Measurements from ENCODE around the gene GALNT17.

The GALNT17 gene

GRCh38 chr7:71411475-71411874 is 279.5 kb downstream of the GALNT17 start:
- H3K4me3 ChIP-seq (ENCODE audit: insufficient read depth in 1 of 2, low read depth in 1 of 2, low read length in 2 of 2): no peak overlapping the region
- no peak overlapping the region for H3K23ac ChIP-seq (ENCODE audit: low read length in 2 of 2)
- H3K9ac ChIP-seq (ENCODE audit: low read length): no peak overlapping the region
- H3K79me1 ChIP-seq (replicated peaks; ENCODE audit: low read length, poor library complexity, severe bottlenecking): no peaks in the 10 kb centered on the region
- no peak overlapping the region for H2AFZ ChIP-seq (ENCODE audit: low read depth, low read length)
- H3K4me2 ChIP-seq (ENCODE audit: low read length, poor library complexity, severe bottlenecking): no peak overlapping the region
- no peaks in the 10 kb centered on the region for H3K4me1 ChIP-seq (ENCODE audit: control insufficient read depth, insufficient read depth, low read depth, low read length)
- no peaks in the 10 kb centered on the region for H3K9me3 ChIP-seq (ENCODE audit: control insufficient read depth, low read length)
- H2AK5ac ChIP-seq (ENCODE audit: low read length, severe bottlenecking): no peak overlapping the region
- H4K91ac ChIP-seq (ENCODE audit: low read length): no peak overlapping the region
- H2BK5ac ChIP-seq (ENCODE audit: low read depth, low read length, poor library complexity, severe bottlenecking): no peak overlapping the region
- WGBS: 87% methylated on average over 3 of the region's 3 CpGs
- DNase-seq: no peak
- no peak overlapping the region for H2BK12ac ChIP-seq (ENCODE audit: low read length in 2 of 2)
- no peak overlapping the region for H3K14ac ChIP-seq (ENCODE audit: low read length in 2 of 2)
- H3K27ac ChIP-seq (ENCODE audit: low read length, poor library complexity, severe bottlenecking): no peak overlapping the region
- H3K4ac ChIP-seq (ENCODE audit: low read depth in 1 of 2, low read length in 2 of 2): no peak overlapping the region
- no peak overlapping the region for H3K18ac ChIP-seq (ENCODE audit: low read depth in 1 of 2, low read length in 2 of 2)
- no peak overlapping the region for H4K8ac ChIP-seq (ENCODE audit: low read length)
- H3K27me3 ChIP-seq (ENCODE audit: control insufficient read depth in 1 of 2, insufficient read depth in 1 of 2, low read length in 2 of 2): no peaks in the 10 kb centered on the region
- H2BK15ac ChIP-seq (ENCODE audit: low read depth, poor library complexity, severe bottlenecking): no peak overlapping the region
- no peak overlapping the region for H2BK120ac ChIP-seq (ENCODE audit: low read depth, low read length)
- no peaks in the 10 kb centered on the region for H3K36me3 ChIP-seq (ENCODE audit: control insufficient read depth in 1 of 2, insufficient read depth in 2 of 2, low read depth in 1 of 2, low read length in 2 of 2)

- peaks cover 0 to 4% of the 10 kb centered on the region in 2 experiments for H3K36me3 ChIP-seq (ENCODE audit: control insufficient read depth in 1 of 2, insufficient read depth in 2 of 2, low read depth in 1 of 2, low read length in 2 of 2)
- no peak overlapping the region for H3K4ac ChIP-seq (ENCODE audit: low read depth in 1 of 2, low read length in 2 of 2)
- H2BK120ac ChIP-seq (ENCODE audit: low read depth, low read length): no peak overlapping the region
- H3K18ac ChIP-seq (ENCODE audit: low read depth in 1 of 2, low read length in 2 of 2): no peak overlapping the region
- 84% methylated on average over 6 of the region's 6 CpGs for WGBS
- H4K91ac ChIP-seq (ENCODE audit: low read length): no peak overlapping the region
- no peak overlapping the region for H3K27ac ChIP-seq (ENCODE audit: low read length, poor library complexity, severe bottlenecking)
- no peak overlapping the region for H2AK5ac ChIP-seq (ENCODE audit: low read length, severe bottlenecking)
- no peak overlapping the region for H2BK12ac ChIP-seq (ENCODE audit: low read length in 2 of 2)
- no peak overlapping the region for H2AFZ ChIP-seq (ENCODE audit: low read depth, low read length)
- no peaks in the 10 kb centered on the region for H3K4me1 ChIP-seq (ENCODE audit: control insufficient read depth, insufficient read depth, low read depth, low read length)
- H2BK15ac ChIP-seq (ENCODE audit: low read depth, poor library complexity, severe bottlenecking): no peak overlapping the region
- H3K4me2 ChIP-seq (ENCODE audit: low read length, poor library complexity, severe bottlenecking): no peak overlapping the region
- H3K79me1 ChIP-seq (replicated peaks; ENCODE audit: low read length, poor library complexity, severe bottlenecking): no peaks in the 10 kb centered on the region
- no peak overlapping the region for H3K23ac ChIP-seq (ENCODE audit: low read length in 2 of 2)
- H2BK5ac ChIP-seq (ENCODE audit: low read depth, low read length, poor library complexity, severe bottlenecking): no peak overlapping the region
- H3K14ac ChIP-seq (ENCODE audit: low read length in 2 of 2): no peak overlapping the region
- no peaks in the 10 kb centered on the region for H3K27me3 ChIP-seq (ENCODE audit: control insufficient read depth in 1 of 2, insufficient read depth in 1 of 2, low read length in 2 of 2)
- no peak overlapping the region for H3K4me3 ChIP-seq (ENCODE audit: insufficient read depth in 1 of 2, low read depth in 1 of 2, low read length in 2 of 2)
- no peak overlapping the region for H4K8ac ChIP-seq (ENCODE audit: low read length)
- DNase-seq: no peak
- no peak overlapping the region for H3K9ac ChIP-seq (ENCODE audit: low read length)
- peaks cover 4% of the 10 kb centered on the region for H3K9me3 ChIP-seq (ENCODE audit: control insufficient read depth, low read length)
Measured at GRCh38 chr7:71414490-71414889, 282.5 kb downstream of the GALNT17 start.

- no peak overlapping the region for H3K23ac ChIP-seq (ENCODE audit: low read length in 2 of 2)
- no peak overlapping the region for H3K27ac ChIP-seq (ENCODE audit: low read length, poor library complexity, severe bottlenecking)
- H4K91ac ChIP-seq (ENCODE audit: low read length): no peak overlapping the region
- H2BK5ac ChIP-seq (ENCODE audit: low read depth, low read length, poor library complexity, severe bottlenecking): no peak overlapping the region
- H3K14ac ChIP-seq (ENCODE audit: low read length in 2 of 2): no peak overlapping the region
- peaks cover 0 to 4% of the 10 kb centered on the region in 2 experiments for H3K36me3 ChIP-seq (ENCODE audit: control insufficient read depth in 1 of 2, insufficient read depth in 2 of 2, low read depth in 1 of 2, low read length in 2 of 2)
- WGBS: 78% methylated on average over 12 of the region's 12 CpGs
- H3K4ac ChIP-seq (ENCODE audit: low read depth in 1 of 2, low read length in 2 of 2): no peak overlapping the region
- H3K79me1 ChIP-seq (replicated peaks; ENCODE audit: low read length, poor library complexity, severe bottlenecking): no peaks in the 10 kb centered on the region
- no peaks in the 10 kb centered on the region for H3K27me3 ChIP-seq (ENCODE audit: control insufficient read depth in 1 of 2, insufficient read depth in 1 of 2, low read length in 2 of 2)
- H2AFZ ChIP-seq (ENCODE audit: low read depth, low read length): no peak overlapping the region
- no peak overlapping the region for H4K8ac ChIP-seq (ENCODE audit: low read length)
- no peak overlapping the region for H2AK5ac ChIP-seq (ENCODE audit: low read length, severe bottlenecking)
- no peaks in the 10 kb centered on the region for H3K4me1 ChIP-seq (ENCODE audit: control insufficient read depth, insufficient read depth, low read depth, low read length)
- no peak overlapping the region for H2BK15ac ChIP-seq (ENCODE audit: low read depth, poor library complexity, severe bottlenecking)
- no peak overlapping the region for H3K4me2 ChIP-seq (ENCODE audit: low read length, poor library complexity, severe bottlenecking)
- H2BK12ac ChIP-seq (ENCODE audit: low read length in 2 of 2): no peak overlapping the region
- H2BK120ac ChIP-seq (ENCODE audit: low read depth, low read length): no peak overlapping the region
- peaks cover 4% of the 10 kb centered on the region for H3K9me3 ChIP-seq (ENCODE audit: control insufficient read depth, low read length)
- no peak overlapping the region for H3K4me3 ChIP-seq (ENCODE audit: insufficient read depth in 1 of 2, low read depth in 1 of 2, low read length in 2 of 2)
- no peak overlapping the region for H3K18ac ChIP-seq (ENCODE audit: low read depth in 1 of 2, low read length in 2 of 2)
- no peak overlapping the region for H3K9ac ChIP-seq (ENCODE audit: low read length)
- no peak for DNase-seq
Measured at GRCh38 chr7:71419546-71420337, 287.8 kb downstream of the GALNT17 start.

DNA sequence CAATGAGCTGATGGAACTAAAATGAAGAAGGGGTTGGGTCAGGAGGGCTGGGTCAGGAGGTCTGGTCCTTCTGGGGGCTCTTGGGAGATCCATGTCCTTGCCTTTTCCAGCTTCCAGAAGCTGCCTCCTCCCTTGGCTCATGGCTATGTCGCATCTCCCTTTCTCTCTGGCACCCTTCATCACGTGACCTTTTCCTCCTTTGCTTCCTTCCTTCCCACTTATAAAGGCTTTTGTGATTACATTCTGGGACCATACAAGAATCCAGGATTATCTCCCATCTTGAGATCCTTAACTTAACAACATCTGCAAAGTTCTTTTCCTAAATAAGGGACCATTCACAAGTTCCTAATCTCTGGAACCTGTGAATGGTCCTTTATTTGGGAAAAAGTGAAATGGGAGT is 290.2 kb downstream of the GALNT17 start:
- Histone ChIP-seq H3K27me3 (ENCODE audit: control insufficient read depth in 1 of 2, insufficient read depth in 1 of 2, low read length in 2 of 2) (no peaks in the 10 kb centered on the region), H3K9ac (ENCODE audit: low read length) (no peak overlapping the region), H2BK5ac (ENCODE audit: low read depth, low read length, poor library complexity, severe bottlenecking) (no peak overlapping the region), H3K4me3 (ENCODE audit: insufficient read depth in 1 of 2, low read depth in 1 of 2, low read length in 2 of 2) (no peak overlapping the region), H3K79me1 (replicated peaks; ENCODE audit: low read length, poor library complexity, severe bottlenecking) (no peaks in the 10 kb centered on the region), H3K27ac (ENCODE audit: low read length, poor library complexity, severe bottlenecking) (no peak overlapping the region), H2BK12ac (ENCODE audit: low read length in 2 of 2) (no peak overlapping the region), H3K14ac (ENCODE audit: low read length in 2 of 2) (no peak overlapping the region), H2AFZ (ENCODE audit: low read depth, low read length) (no peak overlapping the region), H4K8ac (ENCODE audit: low read length) (no peak overlapping the region), H3K23ac (ENCODE audit: low read length in 2 of 2) (no peak overlapping the region), H3K4me2 (ENCODE audit: low read length, poor library complexity, severe bottlenecking) (no peak overlapping the region), H4K91ac (ENCODE audit: low read length) (no peak overlapping the region), H2BK120ac (ENCODE audit: low read depth, low read length) (no peak overlapping the region), H3K18ac (ENCODE audit: low read depth in 1 of 2, low read length in 2 of 2) (no peak overlapping the region), H2AK5ac (ENCODE audit: low read length, severe bottlenecking) (no peak overlapping the region), H2BK15ac (ENCODE audit: low read depth, poor library complexity, severe bottlenecking) (no peak overlapping the region), H3K4ac (ENCODE audit: low read depth in 1 of 2, low read length in 2 of 2) (no peak overlapping the region), H3K36me3 (ENCODE audit: control insufficient read depth in 1 of 2, insufficient read depth in 2 of 2, low read depth in 1 of 2, low read length in 2 of 2) (peaks cover 0 to 4% of the 10 kb centered on the region in 2 experiments), H3K4me1 (ENCODE audit: control insufficient read depth, insufficient read depth, low read depth, low read length) (no peaks in the 10 kb centered on the region), H3K9me3 (ENCODE audit: control insufficient read depth, low read length) (peaks cover 4% of the 10 kb centered on the region)
- no peak for DNase-seq
- 76% methylated on average over 2 of the region's 2 CpGs for WGBS
